NCI-H2196 treated with DMSO at 0.1 percent for 48 hours (cell line): ENCODE measurements around the gene EDEM1.
"Not testable (repeated sequence)": the region's sequence is repeated elsewhere in the genome, so short reads cannot be mapped to it uniquely, and the experiment has no call there.

Experiments
- DNase-seq: peaks from one replicate; lab custom pipeline; 2025; ENCODE audit not compliant: unreplicated experiment; lab: John Stamatoyannopoulos, UW

EDEM1 gene

DNA sequence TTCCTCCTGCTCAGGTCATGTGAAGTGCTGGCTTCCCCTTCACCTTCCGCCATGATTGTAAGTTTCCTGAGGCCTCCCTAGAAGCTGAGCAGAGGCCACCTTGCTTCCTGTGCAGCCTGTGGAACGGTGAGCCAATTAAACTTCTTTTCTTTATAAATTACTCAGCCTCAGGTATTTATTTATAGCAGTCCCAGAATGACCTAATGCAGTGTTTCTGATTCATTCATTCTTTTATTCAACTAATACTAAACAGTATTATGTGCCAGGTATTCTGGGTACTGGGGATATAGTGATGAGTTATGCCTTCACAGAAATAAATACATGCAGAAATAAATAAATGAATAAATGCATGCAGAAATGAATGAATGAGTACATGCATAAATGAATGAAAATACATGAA, 41.9 kb downstream of the EDEM1 start:
- DNase-seq = no peak

DNA sequence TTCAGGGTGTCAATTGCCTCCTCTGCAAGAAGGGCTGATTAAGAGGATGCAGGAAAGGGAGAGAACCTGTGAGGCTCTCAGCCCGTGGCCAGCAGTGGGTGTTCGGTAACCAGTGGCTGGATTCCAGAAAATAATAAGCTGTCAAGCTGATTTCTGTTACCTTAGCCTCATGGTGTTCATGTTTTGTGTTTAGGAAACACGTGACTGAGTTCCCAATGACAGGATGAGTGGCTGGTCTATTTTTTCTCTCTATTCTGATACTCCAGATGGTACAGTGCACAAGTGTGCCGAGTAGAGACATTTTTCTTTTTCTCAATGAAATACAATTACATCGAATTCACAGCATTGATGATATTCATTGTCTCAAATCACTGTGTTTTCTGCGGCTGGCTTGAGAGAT, 43.6 kb downstream of the EDEM1 start:
- DNase-seq = no peak

DNA sequence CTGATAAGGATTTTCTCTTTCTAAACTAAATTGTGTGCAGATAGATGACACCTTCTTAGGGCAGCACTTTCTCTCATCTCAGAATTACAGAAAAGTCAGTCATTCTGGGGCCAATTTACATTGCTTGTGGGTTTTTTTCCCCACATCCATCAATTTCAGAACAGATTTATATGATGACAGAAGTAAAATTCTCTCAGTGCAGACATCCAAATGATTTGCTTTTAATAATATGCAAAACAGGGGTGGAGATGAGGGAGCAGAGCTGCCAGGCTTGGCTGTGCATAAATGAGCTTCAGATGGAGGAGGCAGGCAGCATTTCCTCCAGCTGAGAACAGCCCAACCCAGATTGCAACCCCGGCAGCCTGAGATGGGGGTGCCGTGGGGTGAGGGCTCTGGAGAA, 44.0 kb downstream of the EDEM1 start:
- DNase-seq = no peak

DNA sequence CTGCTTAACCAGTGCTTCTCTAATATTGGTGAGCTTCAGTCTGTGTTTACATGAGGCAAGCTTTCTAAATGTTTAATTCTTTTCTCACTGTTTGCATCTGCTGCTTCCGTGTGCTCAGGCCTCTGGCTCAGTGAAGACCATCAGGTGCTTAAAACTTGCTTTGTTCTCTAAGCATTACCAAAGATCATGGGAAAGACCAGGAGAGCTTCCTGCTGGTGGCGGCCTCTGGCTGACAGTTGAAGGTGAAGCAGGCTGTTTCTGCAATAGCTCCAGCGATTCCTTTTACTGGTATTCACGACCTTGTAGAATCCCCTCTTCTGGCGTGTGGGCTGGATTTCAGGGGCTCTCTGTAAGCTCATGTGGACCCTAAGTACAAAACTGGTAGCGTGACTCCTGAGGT, 45.1 kb downstream of the EDEM1 start:
- no peak for DNase-seq

DNA sequence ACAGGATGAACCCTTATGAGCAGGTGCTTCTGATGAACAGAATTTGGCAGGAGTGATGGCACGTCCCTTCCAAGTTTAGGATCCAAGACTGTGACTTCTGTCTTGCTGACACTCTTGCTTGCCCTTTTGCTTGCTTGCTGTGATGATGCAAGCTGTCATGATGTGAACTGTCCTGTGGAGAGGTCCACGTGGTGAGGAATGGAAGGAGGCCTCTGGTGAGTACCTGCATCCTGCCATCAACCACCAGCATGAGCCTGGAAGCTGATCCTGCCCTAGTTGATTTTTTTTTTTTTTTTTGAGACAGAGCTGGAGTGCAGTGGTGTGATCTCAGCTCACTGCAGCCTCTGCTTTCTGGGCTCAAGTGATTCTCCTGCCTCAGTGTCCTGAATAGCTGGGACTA, 45.5 kb downstream of the EDEM1 start:
- DNase-seq = no peak

DNA sequence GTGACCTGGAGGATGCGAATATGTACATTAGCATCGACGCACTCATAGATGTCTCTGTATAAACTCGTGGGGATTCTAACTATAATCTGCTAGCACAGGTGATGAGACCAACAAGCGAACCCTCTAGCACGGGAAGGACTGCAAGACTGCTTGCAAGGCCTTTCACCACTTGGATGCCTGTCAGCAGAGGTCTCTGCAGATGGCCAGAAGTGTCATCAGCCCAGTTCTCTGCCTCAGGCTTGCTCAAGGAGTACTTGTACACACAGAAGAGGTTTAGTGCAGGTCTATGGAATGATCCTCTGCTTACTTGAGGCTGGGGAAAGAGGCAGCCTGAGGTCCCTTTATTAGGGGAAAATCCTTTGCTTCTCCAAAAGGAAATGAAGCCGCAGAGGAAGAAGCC, 48.1 kb downstream of the EDEM1 start:
- DNase-seq = no peak

DNA sequence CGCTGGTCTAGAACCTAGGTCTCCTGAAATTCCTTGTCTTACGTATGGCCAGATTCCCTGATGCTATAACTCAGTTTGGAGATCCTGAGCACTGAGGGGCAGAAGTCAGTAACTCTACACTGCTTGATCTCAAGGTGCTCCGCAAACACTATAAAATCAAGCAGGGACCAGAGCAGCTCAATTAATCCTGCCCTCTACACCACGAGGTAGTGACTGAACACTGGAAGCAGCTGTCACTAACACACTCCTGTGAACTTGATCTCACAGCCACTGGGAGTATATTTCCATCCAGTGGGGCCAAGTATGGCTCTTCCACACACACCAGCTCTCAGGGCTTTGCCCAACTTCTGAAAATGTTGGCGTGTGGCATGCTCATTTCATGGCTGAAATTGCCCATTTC, 51.0 kb downstream of the EDEM1 start:
- no peak for DNase-seq

DNA sequence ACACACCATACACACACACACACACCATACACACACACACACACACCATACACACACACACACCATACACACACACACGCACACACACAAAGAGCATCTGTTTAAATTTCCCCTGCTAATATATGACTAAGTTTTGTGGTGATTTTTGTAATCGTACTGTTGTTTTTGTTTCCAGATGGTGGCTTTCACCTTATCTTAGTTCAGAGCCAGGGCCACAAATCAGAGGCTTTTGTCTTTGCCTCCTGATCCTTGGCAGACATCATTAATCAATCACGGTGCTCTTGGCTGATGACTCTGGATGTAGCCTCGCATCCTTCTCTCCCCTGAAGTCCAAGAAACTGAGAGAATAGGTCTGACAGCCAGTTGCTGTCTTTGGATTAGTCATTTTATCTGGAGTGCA, 52.1 kb downstream of the EDEM1 start:
- no peak for DNase-seq

DNA sequence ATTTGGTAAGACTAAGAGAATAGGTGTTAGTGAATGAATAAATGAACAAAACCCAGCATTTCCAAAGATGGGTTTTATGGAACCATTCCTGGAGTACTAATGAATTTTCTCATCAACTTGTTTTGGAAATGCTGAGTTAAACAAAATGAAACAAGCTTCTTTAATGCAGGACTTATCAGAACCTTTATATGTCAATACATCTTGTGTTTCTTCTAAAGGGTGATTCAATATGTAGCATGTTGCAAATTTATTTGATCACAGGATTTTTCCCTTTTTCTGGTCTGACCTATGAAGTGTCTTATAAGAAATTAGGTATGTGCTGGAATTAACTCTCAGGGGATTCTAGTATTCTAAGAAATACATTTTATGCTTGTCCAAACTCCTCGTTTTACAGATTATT, 53.2 kb downstream of the EDEM1 start:
- DNase-seq = no peak

DNA sequence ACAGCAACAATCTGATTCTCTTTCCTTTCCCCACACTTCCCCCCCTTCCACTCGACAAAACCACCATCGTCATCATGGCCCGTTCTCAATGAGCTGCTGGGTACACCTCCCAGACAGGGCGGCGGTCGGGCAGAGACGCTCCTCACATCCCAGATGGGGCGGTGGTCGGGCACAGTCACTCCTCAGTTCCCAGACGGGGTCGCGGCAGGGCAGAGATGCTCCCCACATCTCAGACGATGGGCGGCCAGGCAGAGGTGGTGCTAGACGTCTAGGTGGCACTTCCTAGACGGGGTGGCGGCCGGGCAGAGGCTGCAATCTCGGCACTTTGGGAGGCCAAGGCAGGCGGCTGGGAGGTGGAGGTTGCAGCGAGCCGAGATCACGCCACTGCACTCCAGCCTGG, 55.3 kb downstream of the EDEM1 start:
- DNase-seq = not testable (repeated sequence)

DNA sequence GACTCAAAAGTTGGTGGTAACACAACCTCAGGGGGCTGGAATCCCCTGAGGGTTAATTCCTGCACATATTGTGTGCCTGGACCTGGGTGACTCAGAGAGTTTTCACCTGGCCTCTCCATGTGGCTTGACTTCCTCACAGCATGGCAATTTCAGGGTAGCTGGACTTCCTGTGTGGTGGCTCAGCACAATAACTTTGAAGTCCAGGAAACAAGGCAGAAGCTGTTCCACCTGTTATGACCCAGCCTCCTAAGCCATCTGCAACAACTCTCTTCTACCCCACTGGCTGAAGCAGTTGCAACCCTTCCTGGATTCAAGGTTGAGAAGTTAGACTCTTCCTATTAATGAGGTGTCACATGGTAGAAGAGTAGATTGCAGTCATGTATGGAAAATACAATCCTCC, 58.4 kb downstream of the EDEM1 start:
- DNase-seq = no peak

DNA sequence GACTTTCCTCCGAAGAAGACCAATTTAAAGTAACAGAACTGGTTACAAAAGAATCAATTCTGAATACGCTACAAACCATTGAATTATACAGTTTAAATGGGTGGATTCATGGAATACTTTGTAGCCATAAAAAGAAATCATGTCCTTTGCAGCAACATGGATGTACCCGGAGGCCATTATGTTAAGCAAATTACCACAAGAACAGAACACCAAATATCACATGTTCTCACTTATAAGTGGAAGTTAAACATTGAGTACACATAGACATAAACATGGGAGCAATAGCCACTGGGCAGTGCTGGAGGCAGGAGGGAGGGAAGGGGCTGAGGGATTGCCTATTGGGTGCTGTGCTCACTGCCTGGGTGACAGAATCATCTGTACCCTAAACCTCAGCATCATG, 61.3 kb downstream of the EDEM1 start:
- DNase-seq = no peak

DNA sequence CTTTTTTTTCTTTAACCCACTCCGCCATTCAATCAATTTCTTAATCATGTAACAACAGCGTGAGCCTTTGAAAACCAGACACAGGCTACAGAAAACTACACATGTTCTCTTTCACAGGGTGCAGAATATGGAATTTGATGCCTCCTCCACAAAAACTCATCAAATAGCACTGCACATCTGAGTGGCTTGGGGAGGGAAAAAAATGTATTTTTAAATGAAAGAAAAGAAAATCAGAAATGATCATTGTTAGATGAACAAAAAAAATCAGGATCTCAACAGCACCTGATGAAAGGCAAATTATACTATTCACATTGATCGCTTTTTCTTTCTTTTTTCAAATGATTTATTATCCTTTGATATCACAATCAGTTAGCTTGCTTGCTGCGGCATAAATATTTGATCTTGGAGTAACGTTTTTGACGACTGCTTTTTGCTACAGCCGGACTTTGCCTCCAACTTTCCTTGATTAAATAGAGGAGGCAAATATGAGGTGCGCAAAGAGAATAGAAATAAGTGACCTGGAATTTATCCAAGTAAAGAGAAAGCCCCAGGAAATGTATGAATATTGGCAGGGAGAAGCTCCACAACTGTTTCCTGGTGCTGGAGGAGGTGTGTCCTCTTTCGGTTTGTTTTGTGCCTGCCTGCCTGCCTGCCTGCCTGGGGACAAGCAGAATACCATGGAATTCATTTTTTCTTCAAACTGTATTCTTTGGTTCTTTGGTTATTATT, 63.1 kb downstream of the EDEM1 start:
- no peak for DNase-seq

DNA sequence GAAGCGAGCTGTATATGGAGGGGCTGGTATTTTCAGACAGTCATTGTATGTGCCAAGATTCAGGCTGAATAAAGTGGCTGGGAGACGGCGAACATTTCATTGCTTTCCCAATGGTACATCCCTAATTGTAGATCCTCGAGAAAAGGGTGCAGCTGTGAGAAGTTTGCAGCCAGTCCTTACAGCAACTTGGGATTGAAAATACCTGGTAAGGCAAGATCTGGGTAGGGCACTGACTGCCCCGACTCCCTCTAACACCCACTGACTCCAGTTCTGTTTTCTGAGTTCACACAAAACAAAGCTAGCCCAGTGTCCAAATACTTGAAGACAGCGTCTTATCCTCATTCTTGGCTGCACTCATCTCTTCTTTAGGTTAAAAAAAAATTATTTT, 63.7 kb downstream of the EDEM1 start:
- DNase-seq = no peak

DNA sequence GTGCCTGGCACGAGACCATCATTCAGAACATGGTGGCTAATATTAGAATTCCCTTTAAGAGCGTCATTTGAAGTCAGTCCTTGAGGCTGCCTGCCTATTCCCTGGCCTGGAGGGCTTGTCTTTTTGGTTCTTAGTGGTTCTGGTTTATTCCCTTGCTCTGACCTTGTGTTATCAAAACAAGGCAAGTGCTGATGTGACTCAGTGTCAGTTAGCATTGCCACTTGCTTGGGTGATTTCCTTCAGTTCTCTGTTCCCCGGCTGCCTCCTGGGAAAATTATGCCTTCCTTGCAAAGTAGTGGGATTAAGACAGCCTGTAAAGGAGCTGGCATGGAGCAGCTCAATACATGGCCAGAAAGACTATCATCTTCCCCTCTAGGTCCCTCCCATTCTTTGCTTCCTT, 64.6 kb downstream of the EDEM1 start:
- no peak for DNase-seq

DNA sequence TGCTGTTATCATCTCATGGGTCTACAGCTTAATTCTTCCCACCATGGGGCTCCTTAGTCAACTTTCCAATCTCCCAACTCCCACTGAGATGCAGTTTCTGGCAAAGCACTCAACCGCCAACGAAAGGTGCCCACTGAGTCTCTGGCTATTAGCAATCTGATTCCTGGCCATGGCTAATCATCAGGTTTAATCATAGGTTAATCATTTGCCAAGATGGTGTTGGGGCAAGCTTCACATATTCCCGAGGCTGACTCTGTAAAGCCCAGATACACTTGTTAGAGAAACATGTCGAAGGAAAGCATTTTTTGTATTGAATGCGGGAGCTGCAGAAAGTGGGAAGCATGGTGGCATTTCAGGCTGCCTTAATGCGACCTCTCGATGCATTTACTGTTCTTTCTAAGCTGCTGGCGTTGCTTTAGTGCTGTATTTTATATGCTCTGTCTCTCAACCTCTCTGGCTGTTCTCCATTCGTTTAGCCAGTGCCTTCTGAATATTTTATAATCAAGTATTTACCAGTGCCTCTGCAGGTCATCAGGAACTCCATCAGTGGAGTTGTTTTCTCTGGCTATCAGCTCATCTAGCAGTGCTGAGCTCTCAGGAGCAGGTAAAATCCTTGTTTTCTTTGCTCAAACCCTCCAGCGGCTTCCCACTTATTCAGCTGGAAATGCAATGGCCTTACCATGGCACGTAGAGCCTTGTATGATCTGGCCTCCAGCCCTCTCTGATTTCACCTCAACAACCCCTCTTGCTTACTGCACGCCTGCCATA, 67.0 kb downstream of the EDEM1 start:
- no peak for DNase-seq

DNA sequence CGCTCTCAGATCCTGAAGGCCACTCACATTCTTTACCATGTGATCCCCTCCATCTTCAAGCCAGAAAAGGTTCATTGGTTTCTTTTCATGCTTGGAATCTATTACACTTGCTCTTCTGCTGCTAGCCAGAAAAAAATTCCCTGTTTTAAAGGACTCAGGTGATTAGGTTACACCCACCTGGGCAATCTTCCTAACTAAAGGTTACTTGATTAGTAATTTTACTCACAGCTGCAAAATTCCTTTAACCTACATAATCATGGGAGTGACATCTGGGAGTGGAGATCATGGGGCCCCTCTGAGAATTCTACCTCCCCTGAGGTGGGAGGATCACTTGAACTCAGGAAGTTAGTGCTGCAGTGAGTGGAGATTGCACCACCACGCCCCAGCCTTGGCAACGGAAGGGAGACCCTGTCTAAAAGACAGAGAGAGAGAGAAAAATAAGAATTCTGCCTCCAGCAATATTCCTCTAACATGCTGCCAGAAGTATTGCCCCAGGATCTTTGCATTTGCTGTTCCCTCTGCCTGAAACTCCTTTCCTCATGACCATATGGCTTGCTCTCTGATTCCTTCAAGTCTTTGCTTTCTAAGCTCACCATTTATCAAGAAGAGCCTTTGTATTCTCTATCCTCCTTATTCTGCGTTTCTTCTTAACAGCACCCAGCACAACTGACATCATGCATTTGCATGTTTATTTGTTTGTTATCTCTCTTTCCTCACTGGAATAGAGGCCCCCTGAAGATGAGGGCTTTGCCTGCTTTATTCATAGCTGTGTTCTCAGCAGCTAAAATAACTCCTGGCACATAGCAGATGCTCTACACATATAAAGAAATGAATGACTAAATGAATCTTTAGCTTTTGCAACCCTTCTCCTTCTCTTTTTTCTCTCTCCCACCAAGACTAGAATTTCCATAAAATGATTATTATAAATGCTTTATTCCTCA, 68.2 kb downstream of the EDEM1 start:
- DNase-seq = no peak

DNA sequence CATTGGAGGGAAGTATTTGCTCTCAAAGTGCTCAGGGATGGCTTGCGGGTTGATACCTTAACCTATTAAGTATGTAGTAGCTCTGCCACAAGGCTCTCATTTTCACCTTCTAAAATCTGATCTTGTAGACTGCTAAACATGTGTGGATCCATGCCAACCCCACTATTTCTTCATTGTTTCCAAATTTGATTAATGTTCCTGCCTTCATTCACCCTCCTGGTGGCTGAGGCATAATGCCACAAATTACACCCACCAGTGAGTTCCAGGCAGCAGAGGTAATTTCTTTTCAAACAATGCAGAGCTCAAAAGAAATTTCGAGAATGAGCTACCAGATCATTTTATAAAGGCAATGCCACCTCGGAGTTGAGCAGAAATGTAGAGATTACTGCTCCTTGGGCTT, 71.0 kb downstream of the EDEM1 start:
- DNase-seq = no peak

DNA sequence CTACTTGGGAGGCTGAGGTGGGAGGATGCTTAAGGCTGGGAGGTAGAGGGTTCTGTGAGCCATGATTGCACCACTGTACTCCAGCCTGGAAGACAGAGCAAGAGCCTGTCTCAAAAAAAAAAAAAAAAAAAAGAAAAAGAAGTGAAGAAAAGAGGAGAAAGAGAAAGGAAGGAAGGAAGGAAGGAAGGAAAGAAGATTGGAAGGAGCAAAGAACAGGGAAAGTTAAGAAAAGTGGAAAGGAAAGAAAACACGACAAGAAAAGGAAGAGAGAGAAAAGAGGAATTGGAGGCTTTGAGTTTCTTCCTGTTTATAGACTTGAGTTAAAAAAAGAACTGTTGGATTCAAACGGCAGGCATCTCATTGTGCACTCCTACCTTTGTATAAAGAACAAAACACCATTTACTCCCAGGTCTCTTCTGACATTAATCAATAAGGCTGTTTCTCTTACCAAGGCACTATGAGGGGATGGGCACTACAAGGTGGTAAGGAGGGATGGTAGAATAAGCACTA, 73.5 kb downstream of the EDEM1 start:
- no peak for DNase-seq

DNA sequence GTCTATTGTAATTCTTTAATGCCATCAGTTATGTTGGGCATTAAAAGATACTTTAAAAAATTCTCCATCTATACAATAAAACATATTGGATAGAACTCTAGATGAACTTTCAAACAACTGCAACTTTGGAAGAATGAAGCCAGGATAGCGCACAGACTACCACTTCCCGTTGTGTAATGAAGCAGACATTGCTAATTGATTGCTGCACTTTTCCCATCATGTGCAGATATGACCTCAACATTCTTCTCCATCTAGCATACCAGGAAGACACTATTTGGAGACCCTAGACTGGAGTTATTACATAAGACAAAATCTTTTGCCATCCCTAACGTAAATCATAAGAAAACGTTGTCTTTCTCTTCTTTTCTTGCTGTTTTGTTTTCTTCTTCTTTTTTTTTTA, 75.0 kb downstream of the EDEM1 start:
- DNase-seq = no peak

DNA sequence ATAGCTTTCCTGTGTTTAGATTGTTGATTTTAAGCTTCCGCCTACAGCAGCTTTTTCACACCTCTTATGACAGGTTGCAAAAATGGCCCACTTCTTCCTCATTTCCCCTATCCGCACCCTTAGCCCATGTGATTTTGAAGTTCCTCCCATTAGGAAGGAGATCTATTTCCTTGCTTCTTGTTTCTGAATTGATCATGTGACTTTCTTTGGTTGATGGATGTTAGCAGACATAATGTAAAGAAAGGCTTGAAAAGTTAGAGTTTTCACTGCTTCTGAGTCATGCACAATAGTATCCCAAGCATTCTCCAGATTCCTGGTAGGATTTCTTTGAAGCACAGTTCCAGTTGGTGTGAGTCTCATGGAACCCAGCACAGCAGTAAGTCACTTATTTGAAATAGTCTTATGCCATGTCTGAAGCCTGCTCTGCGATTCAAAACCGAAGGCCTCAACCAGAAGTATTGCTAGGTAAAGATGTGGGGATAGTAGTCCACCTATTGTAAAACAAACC, 76.6 kb downstream of the EDEM1 start:
- DNase-seq = no peak
